B cell (primary cell): Measurements from ENCODE around the gene PBOV1. TPM values are rescaled to one million over a fixed set of nuclear protein-coding genes. Genes with fewer than 3 reads are reported as not detected.
"Not testable (repeated sequence)": the region's sequence is repeated elsewhere in the genome, so short reads cannot be mapped to it uniquely, and the experiment has no call there.

Experiments
- ATAC-seq: fragments of 200-7000 bp; cut with Tn5 transposase; one replicate; pipeline ENCODE4 v1.10.0; 2021; ENCODE audit warnings: low read depth, mild to moderate bottlenecking, moderate number of reproducible peaks, moderate library complexity
- CTCF ChIA-PET: fragments of 350-600 bp; sonication (Branson Sonifier 250); formaldehyde crosslinking; loops from one replicate; lab custom pipeline; 2021; ENCODE audit warnings: antibody characterized with exemption, inconsistent platforms; lab: Charles Lee
- POLR2A ChIA-PET: fragments of 350-600 bp; sonication (Branson Sonifier 250); formaldehyde crosslinking; loops from one replicate; lab custom pipeline; 2021; ENCODE audit warnings: antibody characterized with exemption; lab: Charles Lee
- DNase-seq: peaks from one replicate; pipeline ENCODE4 v3.0.0; 2013
- H2AFZ ChIP-seq: 2 replicates; pipeline ENCODE4 v1.6.1; 2012; ENCODE audit warnings: mild to moderate bottlenecking, low read depth, low read length; ENCODE audit not compliant: insufficient read depth, poor library complexity, severe bottlenecking
- H3K27ac ChIP-seq, 2 donors: 1 replicate in 1 of 2; 2 replicates in 1 of 2; pipeline ENCODE4 v1.5.1; 2012 to 2013; ENCODE audit warnings: low read length in 2 of 2, mild to moderate bottlenecking in 2 of 2, moderate library complexity in 1 of 2
- H3K27me3 ChIP-seq, 4 experiments: fragments of 200-600 bp in 1 of 4; sonication (generic) in 1 of 4; replicated peaks in 1 of 4; 1 replicate in 2 of 4; 2 replicates in 2 of 4; pipeline versions ENCODE4 v1.6.1 to v1.7.0; 2013 to 2016; ENCODE audit warnings: low read length in 3 of 4, mild to moderate bottlenecking in 2 of 4, mixed read lengths in 1 of 4, moderate library complexity in 1 of 4; ENCODE audit not compliant: insufficient read depth in 4 of 4, control insufficient read depth in 3 of 4; ENCODE audit errors: control extremely low read depth in 1 of 4
- H3K36me3 ChIP-seq, 2 experiments: replicated peaks in 1 of 2; 1 replicate in 1 of 2; 2 replicates in 1 of 2; pipeline versions ENCODE4 v1.6.1 to v1.7.1; 2013; ENCODE audit warnings: low read length in 1 of 2; ENCODE audit not compliant: insufficient read depth in 2 of 2, control insufficient read depth in 1 of 2; ENCODE audit errors: control extremely low read depth in 1 of 2, extremely low read depth in 1 of 2
- H3K4me1 ChIP-seq, 2 donors: fragments of 200-600 bp in 1 of 2; sonication (generic) in 1 of 2; 1 replicate in 1 of 2; 2 replicates in 1 of 2; pipeline versions ENCODE4 v1.5.1 to v1.6.1; 2013 to 2017; ENCODE audit warnings: low read length in 2 of 2; ENCODE audit not compliant: control insufficient read depth in 2 of 2, insufficient read depth in 2 of 2
- H3K4me2 ChIP-seq: replicated peaks from 2 replicates; pipeline ENCODE3; 2012; ENCODE audit warnings: mild to moderate bottlenecking, low read depth, low read length; ENCODE audit not compliant: poor library complexity, severe bottlenecking
- H3K4me3 ChIP-seq, 5 experiments: fragments of 200-600 bp in 1 of 5; sonication (generic) in 1 of 5; 1 replicate in 3 of 5; 2 replicates in 2 of 5; pipeline versions ENCODE4 v1.5.1 to v1.7.0; 2011 to 2016; ENCODE audit warnings: low read length in 4 of 5, mild to moderate bottlenecking in 4 of 5, low read depth in 2 of 5, control low read depth in 1 of 5, moderate library complexity in 1 of 5; ENCODE audit not compliant: insufficient read depth in 1 of 5; ENCODE audit errors: control extremely low read depth in 1 of 5, extremely low read depth in 1 of 5
- H3K79me2 ChIP-seq: fragments of 200-600 bp; sonication (generic); one replicate; pipeline ENCODE4 v1.6.0; 2016; ENCODE audit warnings: low read length; ENCODE audit not compliant: control insufficient read depth, insufficient read depth
- H3K9ac ChIP-seq: fragments of 200-600 bp; sonication (generic); 2 replicates; pipeline ENCODE4 v1.6.1; 2017; ENCODE audit warnings: mild to moderate bottlenecking, low read length, moderate library complexity
- H3K9me3 ChIP-seq, 3 donors: one replicate each; pipeline versions ENCODE4 v1.6.1 to v1.7.1; 2013; ENCODE audit warnings: low read length in 2 of 3; ENCODE audit not compliant: control insufficient read depth in 2 of 3, insufficient read depth in 1 of 3; ENCODE audit errors: control extremely low read depth in 1 of 3
- H4K20me1 ChIP-seq: 2 replicates; pipeline ENCODE4 v1.6.0; 2012; ENCODE audit warnings: mild to moderate bottlenecking, low read length; ENCODE audit not compliant: insufficient read depth, control insufficient read depth, poor library complexity, severe bottlenecking
- H3K27ac Mint-ChIP-seq: one replicate; pipeline ENCODE4 v1.8.0; 2021; ENCODE audit warnings: mixed read lengths
- H3K27me3 Mint-ChIP-seq: one replicate; pipeline ENCODE4 v1.8.0; 2021; ENCODE audit warnings: mixed read lengths
- H3K4me1 Mint-ChIP-seq: one replicate; pipeline ENCODE4 v1.8.0; 2021; ENCODE audit warnings: mixed read lengths
- H3K4me3 Mint-ChIP-seq: one replicate; pipeline ENCODE4 v1.8.0; 2021; ENCODE audit warnings: mixed read lengths
- H3K9me3 Mint-ChIP-seq: one replicate; pipeline ENCODE4 v1.8.0; 2022; ENCODE audit warnings: mixed read lengths; ENCODE audit not compliant: insufficient read depth
- CTCF ChIP-seq: fragments of 200-600 bp; IDR thresholded peaks from one replicate; pipeline ENCODE4 v1.8.0; 2022; ENCODE audit warnings: antibody characterized with exemption, mild to moderate bottlenecking
- EZH2 ChIP-seq: IDR thresholded peaks from 2 replicates; pipeline ENCODE4 v1.6.1; 2012; ENCODE audit warnings: borderline replicate concordance, low read depth, mild to moderate bottlenecking, moderate library complexity, low read length; ENCODE audit not compliant: insufficient read depth, poor library complexity, severe bottlenecking
- WGBS: methylation state at CpG from one replicate; pipeline ENCODE4 v1.1.5; 2013; ENCODE audit warnings: missing lambda C conversion rate; ENCODE audit not compliant: insufficient coverage; 5-methylcytosine and 5-hydroxymethylcytosine counted together
- intact Hi-C: fragments of 100-400 bp; cut with micrococcal nuclease; formaldehyde crosslinking; loops from one replicate; pipeline ENCODE4 v1.10.0; 2022
- polyA plus RNA-seq: library from polyadenylated mRNA; depleted of rRNA; stranded (reverse); fragments of >200 nt; gene quantifications from 2 replicates; pipeline ENCODE4 v1.2.3, GENCODE V29; 2012
- total RNA-seq, 2 donors: library from RNA; stranded (reverse); fragments of 120-200 nt in 1 of 2; gene quantifications; 1 replicate in 1 of 2; 2 replicates in 1 of 2; pipeline versions ENCODE4 v1.2.3 to v1.2.4, GENCODE V29; 2013 to 2022

The PBOV1 gene
- total and polyA plus RNA-seq, 2 donors (not counting 1 experiment from before 2014, with no cell fraction given): not detected

- Histone ChIP-seq H3K27me3 (peaks cover 0 to 4% (median 1%) of the 10 kb centered on the region in 4 experiments), H3K4me2 (no peak overlapping the region), H3K27ac (no peak overlapping the region), H2AFZ (no peak overlapping the region), H3K79me2 (no peaks in the 10 kb centered on the region), H4K20me1 (no peaks in the 10 kb centered on the region), H3K9ac (no peak overlapping the region), H3K4me1 (no peaks in the 10 kb centered on the region), H3K4me3 (no peak overlapping the region), H3K9me3 (peaks cover 0 to 3% (median 1%) of the 10 kb centered on the region in 3 donors), H3K36me3 (no peaks in the 10 kb centered on the region)
- ChIA-PET CTCF (no interaction called here), POLR2A (no interaction called here)
- TF ChIP-seq EZH2 (no peak), CTCF (no peak)
- Mint-ChIP-seq H3K4me3 (no peak overlapping the region), H3K27ac (no peak overlapping the region), H3K4me1 (no peaks in the 10 kb centered on the region), H3K27me3 (peaks cover 25% of the 10 kb centered on the region), H3K9me3 (no peaks in the 10 kb centered on the region)
- ATAC-seq: no peak
- WGBS: 95% methylated on average over 5 of the region's 7 CpGs
- no peak for DNase-seq
- intact Hi-C loops: no loop called here
Observed at GRCh38 chr6:138215093-138215782, 3.1 kb downstream of the PBOV1 start.

GRCh38 chr6:138212530-138212929, 5.8 kb downstream of the PBOV1 start:
- H3K27me3 ChIP-seq, DNase-seq, intact Hi-C loops, H3K4me3 ChIP-seq, H3K9me3 ChIP-seq, CTCF ChIA-PET, H3K4me2 ChIP-seq, H2AFZ ChIP-seq, H3K9me3 Mint-ChIP-seq, ATAC-seq, H3K4me1 ChIP-seq, H3K4me3 Mint-ChIP-seq, H3K9ac ChIP-seq, H3K79me2 ChIP-seq, H3K27ac ChIP-seq, H3K4me1 Mint-ChIP-seq, POLR2A ChIA-PET, H3K27ac Mint-ChIP-seq, H4K20me1 ChIP-seq, H3K36me3 ChIP-seq: not testable (repeated sequence)
- peaks cover 24% of the 10 kb centered on the region for H3K27me3 Mint-ChIP-seq
- no CpG with 5 or more reads among the region's 2 CpGs for WGBS
